NT2/D1 (cell line): Measurements from ENCODE around the gene GCN1.

ENCODE experiments used
- SUZ12 ChIP-seq: IDR thresholded peaks from 2 replicates; pipeline ENCODE4 v1.6.1; 2011; ENCODE audit not compliant: insufficient read length, insufficient read depth; ENCODE audit errors: extremely low read depth
- YY1 ChIP-seq: IDR thresholded peaks from 2 replicates; pipeline ENCODE4 v1.6.1; 2011; ENCODE audit not compliant: insufficient read length, insufficient read depth
- ZNF274 ChIP-seq: IDR thresholded peaks from 2 replicates; pipeline ENCODE4 v1.6.1; 2011; ENCODE audit warnings: mild to moderate bottlenecking, low read depth, low read length

DNA sequence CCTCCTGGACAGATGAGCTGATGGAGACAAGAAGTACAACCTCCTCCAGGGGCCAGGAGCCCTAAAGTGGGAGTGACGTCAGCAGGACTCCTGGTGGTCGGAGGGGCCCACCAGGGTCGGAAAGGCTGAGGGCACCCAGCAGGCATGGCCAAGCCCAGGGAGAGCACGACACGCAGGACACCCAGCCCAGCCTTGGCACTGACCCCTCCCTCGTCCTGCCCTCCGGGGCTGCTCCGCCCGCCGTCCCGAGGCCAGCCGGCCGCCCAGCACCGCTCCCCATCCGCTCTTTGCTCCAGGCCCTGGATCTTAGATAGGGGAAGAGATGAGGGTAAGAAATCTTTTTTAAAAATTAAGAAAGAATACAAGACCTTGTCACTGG lies 20.8 kb upstream of the GCN1 start:
- TF ChIP-seq ZNF274 (no peak), YY1 (no peak), SUZ12 (no peak)
